DOHH2 (cell line): ENCODE measurements around the gene MALRD1.

Experiments used
- H3F3A ChIP-seq: fragments of 200-600 bp; sonication (generic), shearing (Covaris generic); 2 replicates; pipeline ENCODE4 v1.6.0; 2016; ENCODE audit warnings: antibody characterized with exemption, mild to moderate bottlenecking; ENCODE audit not compliant: control insufficient read depth, insufficient read depth
- H3K27ac ChIP-seq: fragments of 200-600 bp; sonication (generic); 2 replicates; pipeline ENCODE4 v1.5.1; 2014; ENCODE audit warnings: low read depth, mild to moderate bottlenecking, low read length, moderate library complexity
- H3K27me3 ChIP-seq: fragments of 200-600 bp; sonication (generic); 2 replicates; pipeline ENCODE4 v1.6.1; 2014; ENCODE audit warnings: mild to moderate bottlenecking, low read length, mixed read lengths; ENCODE audit not compliant: control insufficient read depth
- H3K36me3 ChIP-seq: fragments of 200-600 bp; sonication (generic); 2 replicates; pipeline ENCODE4 v1.6.1; 2014; ENCODE audit warnings: mild to moderate bottlenecking, low read length, moderate library complexity, mixed read lengths; ENCODE audit not compliant: control insufficient read depth
- H3K4me1 ChIP-seq: fragments of 200-600 bp; sonication (generic); 2 replicates; pipeline ENCODE4 v1.6.1; 2014; ENCODE audit warnings: mild to moderate bottlenecking, low read length, mixed read lengths; ENCODE audit not compliant: control insufficient read depth
- H3K4me2 ChIP-seq: fragments of 200-600 bp; sonication (generic); 2 replicates; pipeline ENCODE4 v1.6.0; 2014; ENCODE audit warnings: mild to moderate bottlenecking, low read length, moderate library complexity
- H3K4me3 ChIP-seq: fragments of 200-600 bp; sonication (generic); 2 replicates; pipeline ENCODE4 v1.5.1; 2014; ENCODE audit warnings: mild to moderate bottlenecking, low read length, mixed read lengths
- H3K79me2 ChIP-seq: fragments of 200-600 bp; sonication (generic); 2 replicates; pipeline ENCODE4 v1.6.1; 2014; ENCODE audit warnings: mild to moderate bottlenecking, low read length, mixed read lengths; ENCODE audit not compliant: control insufficient read depth
- H3K9me2 ChIP-seq: fragments of 200-600 bp; sonication (generic); replicated peaks from 2 replicates; pipeline ENCODE4 v1.6.1; 2014; ENCODE audit warnings: mild to moderate bottlenecking, low read length, mixed read lengths; ENCODE audit not compliant: control insufficient read depth
- H3K9me3 ChIP-seq: fragments of 200-600 bp; sonication (generic); 2 replicates; pipeline ENCODE4 v1.6.1; 2014; ENCODE audit warnings: antibody characterized with exemption, low read length, mixed read lengths; ENCODE audit not compliant: control insufficient read depth, insufficient read depth
- H4K20me1 ChIP-seq: fragments of 200-600 bp; sonication (generic); 2 replicates; pipeline ENCODE4 v1.6.0; 2014; ENCODE audit warnings: low read depth, mild to moderate bottlenecking, antibody characterized with exemption, low read length, moderate library complexity; ENCODE audit not compliant: control insufficient read depth, insufficient read depth
- EZH2phosphoT487 ChIP-seq: fragments of 200-600 bp; sonication (generic); IDR thresholded peaks from 2 replicates; pipeline ENCODE4 v1.6.1; 2017; ENCODE audit warnings: borderline replicate concordance, mild to moderate bottlenecking, antibody characterized with exemption, low read length, moderate library complexity, mixed read lengths
- TF ChIP-seq, protein P1 (sequence below): fragments of 200-600 bp; sonication (generic); IDR thresholded peaks from one replicate; pipeline ENCODE4 v1.5.1; 2014; ENCODE audit warnings: antibody characterized with exemption, mild to moderate bottlenecking, low read depth, low read length; ENCODE audit not compliant: poor library complexity, severe bottlenecking

MALRD1 gene

DNA sequence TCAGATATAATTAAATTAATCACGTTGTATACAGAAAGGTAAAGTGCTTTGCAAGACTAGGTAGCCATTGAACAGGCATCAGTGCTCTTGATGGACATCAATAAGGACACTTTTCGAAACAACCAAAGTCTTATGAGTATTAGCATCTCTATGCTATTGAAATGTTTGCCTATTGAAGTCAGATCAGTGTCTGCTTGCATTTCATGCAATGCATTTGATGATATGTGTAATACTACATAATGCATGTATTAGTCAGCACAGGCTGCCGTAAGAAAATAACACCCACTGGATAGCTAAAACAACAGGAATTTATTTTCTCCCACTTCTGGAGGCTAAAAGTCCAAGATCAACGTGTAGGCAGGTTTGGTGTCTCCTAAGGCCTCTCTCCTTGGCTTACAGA is 558.4 kb downstream of the MALRD1 start:
- Histone ChIP-seq H3K9me2 (no peaks in the 10 kb centered on the region), H3K79me2 (no peaks in the 10 kb centered on the region), H3K4me3 (no peak overlapping the region), H3F3A (no peaks in the 10 kb centered on the region), H3K36me3 (no peaks in the 10 kb centered on the region), H3K4me2 (no peak overlapping the region), H3K9me3 (no peaks in the 10 kb centered on the region), H3K27me3 (no peaks in the 10 kb centered on the region), H3K4me1 (no peaks in the 10 kb centered on the region), H3K27ac (no peak overlapping the region), H4K20me1 (no peaks in the 10 kb centered on the region)
- no peak for TF ChIP-seq EZH2phosphoT487
- TF ChIP-seq, protein P1, sequence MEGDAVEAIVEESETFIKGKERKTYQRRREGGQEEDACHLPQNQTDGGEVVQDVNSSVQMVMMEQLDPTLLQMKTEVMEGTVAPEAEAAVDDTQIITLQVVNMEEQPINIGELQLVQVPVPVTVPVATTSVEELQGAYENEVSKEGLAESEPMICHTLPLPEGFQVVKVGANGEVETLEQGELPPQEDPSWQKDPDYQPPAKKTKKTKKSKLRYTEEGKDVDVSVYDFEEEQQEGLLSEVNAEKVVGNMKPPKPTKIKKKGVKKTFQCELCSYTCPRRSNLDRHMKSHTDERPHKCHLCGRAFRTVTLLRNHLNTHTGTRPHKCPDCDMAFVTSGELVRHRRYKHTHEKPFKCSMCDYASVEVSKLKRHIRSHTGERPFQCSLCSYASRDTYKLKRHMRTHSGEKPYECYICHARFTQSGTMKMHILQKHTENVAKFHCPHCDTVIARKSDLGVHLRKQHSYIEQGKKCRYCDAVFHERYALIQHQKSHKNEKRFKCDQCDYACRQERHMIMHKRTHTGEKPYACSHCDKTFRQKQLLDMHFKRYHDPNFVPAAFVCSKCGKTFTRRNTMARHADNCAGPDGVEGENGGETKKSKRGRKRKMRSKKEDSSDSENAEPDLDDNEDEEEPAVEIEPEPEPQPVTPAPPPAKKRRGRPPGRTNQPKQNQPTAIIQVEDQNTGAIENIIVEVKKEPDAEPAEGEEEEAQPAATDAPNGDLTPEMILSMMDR, result no peak

- no peak for TF ChIP-seq EZH2phosphoT487
- Histone ChIP-seq H3K79me2 (no peaks in the 10 kb centered on the region), H3K9me2 (no peaks in the 10 kb centered on the region), H3K4me2 (no peak overlapping the region), H3K27ac (no peak overlapping the region), H3K4me3 (no peak overlapping the region), H3K9me3 (no peaks in the 10 kb centered on the region), H3K36me3 (no peaks in the 10 kb centered on the region), H3K4me1 (no peaks in the 10 kb centered on the region), H3K27me3 (no peaks in the 10 kb centered on the region), H3F3A (no peaks in the 10 kb centered on the region), H4K20me1 (no peaks in the 10 kb centered on the region)
These were observed 563.2 kb downstream of the MALRD1 start for GRCh38 chr10:19611775-19612174.

- TF ChIP-seq, protein P1, result no peak
- no peak for TF ChIP-seq EZH2phosphoT487
- Histone ChIP-seq H3K27me3 (no peaks in the 10 kb centered on the region), H3F3A (no peaks in the 10 kb centered on the region), H3K4me3 (no peak overlapping the region), H3K9me2 (no peaks in the 10 kb centered on the region), H3K9me3 (no peaks in the 10 kb centered on the region), H4K20me1 (no peaks in the 10 kb centered on the region), H3K4me2 (no peak overlapping the region), H3K79me2 (no peaks in the 10 kb centered on the region), H3K4me1 (no peaks in the 10 kb centered on the region), H3K27ac (no peak overlapping the region), H3K36me3 (no peaks in the 10 kb centered on the region)
These were observed 568.4 kb downstream of the MALRD1 start for GRCh38 chr10:19616966-19617365.

DNA sequence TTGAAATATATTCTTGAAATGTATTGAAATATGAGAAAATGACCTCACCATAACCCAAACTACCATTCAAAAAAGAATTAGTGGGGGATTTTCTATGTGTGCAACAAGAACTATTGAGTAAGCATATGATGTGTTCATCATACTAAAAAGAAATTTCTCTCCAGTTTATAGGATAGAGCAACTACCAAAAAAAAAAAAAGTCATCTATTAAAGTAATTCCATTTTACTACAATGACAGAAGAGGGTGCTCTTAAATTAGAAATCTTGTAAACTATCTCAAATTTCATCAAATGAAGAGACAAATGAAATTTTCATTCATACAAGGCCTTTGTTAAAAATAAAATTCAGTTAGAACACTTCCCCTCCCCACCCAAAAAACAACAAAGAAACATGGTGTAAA is 572.2 kb downstream of the MALRD1 start:
- Histone ChIP-seq H3K9me3 (no peaks in the 10 kb centered on the region), H3K36me3 (no peaks in the 10 kb centered on the region), H3K4me3 (no peak overlapping the region), H3K27me3 (no peaks in the 10 kb centered on the region), H3K9me2 (no peaks in the 10 kb centered on the region), H3K4me1 (no peaks in the 10 kb centered on the region), H3K27ac (no peak overlapping the region), H3K4me2 (no peak overlapping the region), H4K20me1 (no peaks in the 10 kb centered on the region), H3F3A (no peaks in the 10 kb centered on the region), H3K79me2 (no peaks in the 10 kb centered on the region)
- TF ChIP-seq EZH2phosphoT487, result no peak
- TF ChIP-seq, protein P1, result no peak
